A673 (cell line): ENCODE results near the gene PODNL1. TPM values are rescaled to one million over a fixed set of nuclear protein-coding genes. Genes with fewer than 3 reads are reported as not detected.

Source experiments
- BruUV-seq: library from RNA; stranded (reverse); fragments of 400-500 nt; replicated peaks from 2 replicates; lab custom pipeline; 2021; lab: Mats Ljungman, UMichigan
- CTCF ChIA-PET: fragments of 300-600 bp; sonication (Branson Sonifier 250); formaldehyde crosslinking; loops from one replicate; lab custom pipeline; 2022; ENCODE audit warnings: antibody characterized with exemption; lab: Charles Lee
- POLR2A ChIA-PET: fragments of 300-600 bp; sonication (Branson Sonifier 250); formaldehyde crosslinking; loops from one replicate; lab custom pipeline; 2022; ENCODE audit warnings: antibody characterized with exemption; ENCODE audit not compliant: low non-redundant PET; lab: Charles Lee
- DNase-seq: peaks from one replicate; pipeline ENCODE4 v3.0.0-alpha.2; 2015; ENCODE audit warnings: low spot score
- H3K27ac ChIP-seq: fragments of 200-600 bp; sonication (generic); 2 replicates; pipeline ENCODE4 v1.5.1; 2016; ENCODE audit warnings: mixed run types, low read depth, mild to moderate bottlenecking, mixed read lengths, antibody characterized with exemption, low read length; ENCODE audit not compliant: poor library complexity, severe bottlenecking
- H3K27me3 ChIP-seq: fragments of 200-600 bp; sonication (generic); replicated peaks from 2 replicates; pipeline ENCODE4 v1.6.1; 2017; ENCODE audit warnings: mixed run types, low read depth, mild to moderate bottlenecking, mixed read lengths, antibody characterized with exemption, low read length; ENCODE audit not compliant: insufficient read depth, poor library complexity
- H3K36me3 ChIP-seq: fragments of 200-600 bp; sonication (generic); 2 replicates; pipeline ENCODE4 v1.6.1; 2016; ENCODE audit warnings: mixed run types, mild to moderate bottlenecking, mixed read lengths, antibody characterized with exemption, low read length; ENCODE audit not compliant: insufficient read depth, poor library complexity, severe bottlenecking
- H3K4me1 ChIP-seq: fragments of 200-600 bp; sonication (generic); 2 replicates; pipeline ENCODE4 v1.6.1; 2017; ENCODE audit warnings: mixed run types, mild to moderate bottlenecking, mixed read lengths, antibody characterized with exemption, low read length; ENCODE audit not compliant: insufficient read depth, poor library complexity, severe bottlenecking
- H3K4me3 ChIP-seq: fragments of 200-600 bp; sonication (generic); 2 replicates; pipeline ENCODE4 v1.5.1; 2016; ENCODE audit warnings: low read depth, mixed run types, mild to moderate bottlenecking, mixed read lengths, low read length; ENCODE audit not compliant: poor library complexity, severe bottlenecking
- H3K9me3 ChIP-seq: fragments of 200-600 bp; sonication (generic); 2 replicates; pipeline ENCODE4 v1.6.1; 2016; ENCODE audit warnings: mixed run types, low read depth, mild to moderate bottlenecking, mixed read lengths, antibody characterized with exemption, low read length; ENCODE audit not compliant: poor library complexity, severe bottlenecking
- EZH2 ChIP-seq: fragments of 200-600 bp; sonication (generic); IDR thresholded peaks from 2 replicates; pipeline ENCODE4 v1.6.1; 2017; ENCODE audit warnings: borderline replicate concordance, low read depth, mild to moderate bottlenecking, mixed read lengths, antibody characterized with exemption, low read length; ENCODE audit not compliant: poor library complexity, severe bottlenecking
- intact Hi-C: fragments of 100-400 bp; cut with micrococcal nuclease; formaldehyde crosslinking; loops from one replicate; pipeline ENCODE4 v1.10.0; 2022; ENCODE audit not compliant: unreplicated experiment
- total RNA-seq: library from RNA; stranded (reverse); gene quantifications from 2 replicates; pipeline ENCODE4 v1.2.3, GENCODE V29; 2021
- TF ChIP-seq, protein P1 (sequence below): fragments of 300-800, 200-600 bp; sonication (generic); conservative IDR thresholded peaks from 2 replicates; pipeline ENCODE4 v1.5.1; 2017; ENCODE audit warnings: low read depth, mild to moderate bottlenecking, antibody characterized with exemption, low read length, moderate library complexity, mixed read lengths

PODNL1 gene
- total RNA-seq, 1 experiment from 2014 or later, result not detected

DNA sequence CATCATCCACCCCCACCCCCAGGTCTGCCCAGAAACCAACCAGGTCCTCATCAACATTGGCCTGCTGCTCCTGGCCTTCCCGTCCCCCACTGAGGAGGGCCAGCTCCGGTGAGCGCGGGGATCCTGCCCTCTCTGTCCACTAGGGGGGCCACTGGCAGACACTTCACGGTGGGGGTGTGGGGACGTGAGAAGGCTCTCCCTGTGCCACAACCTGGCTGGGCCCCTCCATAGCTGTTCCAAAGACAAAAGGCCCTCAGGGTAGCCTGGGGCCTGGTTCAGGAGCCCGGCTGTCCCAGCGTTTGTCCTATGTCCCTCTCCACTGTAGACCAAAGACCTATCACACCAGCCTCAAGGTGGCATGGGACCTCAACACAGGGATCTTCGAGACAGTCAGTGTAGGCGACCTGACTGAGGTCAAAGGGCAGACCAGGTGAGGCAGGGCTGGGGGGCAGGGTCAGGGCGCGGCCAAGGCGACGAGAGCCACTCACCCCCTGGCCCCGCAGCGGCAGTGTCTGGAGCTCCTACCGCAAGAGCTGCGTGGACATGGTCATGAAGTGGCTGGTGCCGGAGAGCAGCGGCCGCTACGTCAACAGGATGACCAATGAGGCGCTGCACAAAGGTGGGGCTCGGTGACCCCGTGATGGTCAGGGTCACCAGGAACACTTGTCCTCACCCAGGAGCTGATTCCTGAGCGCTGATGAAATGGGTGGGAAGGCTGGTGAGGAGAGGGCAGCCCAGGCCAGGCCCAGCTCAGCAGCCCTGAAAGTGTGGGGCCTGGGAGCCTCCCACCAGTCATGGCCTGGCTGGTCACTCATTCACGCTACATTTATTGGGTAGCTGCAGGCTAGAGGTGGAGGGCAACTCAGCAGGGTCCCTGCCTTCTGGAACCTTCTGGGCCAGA lies 22.0 kb upstream of the PODNL1 start:
- intact Hi-C loops, result no loop called here
- no peak overlapping the region for H3K4me3 ChIP-seq
- TF ChIP-seq, protein P1, sequence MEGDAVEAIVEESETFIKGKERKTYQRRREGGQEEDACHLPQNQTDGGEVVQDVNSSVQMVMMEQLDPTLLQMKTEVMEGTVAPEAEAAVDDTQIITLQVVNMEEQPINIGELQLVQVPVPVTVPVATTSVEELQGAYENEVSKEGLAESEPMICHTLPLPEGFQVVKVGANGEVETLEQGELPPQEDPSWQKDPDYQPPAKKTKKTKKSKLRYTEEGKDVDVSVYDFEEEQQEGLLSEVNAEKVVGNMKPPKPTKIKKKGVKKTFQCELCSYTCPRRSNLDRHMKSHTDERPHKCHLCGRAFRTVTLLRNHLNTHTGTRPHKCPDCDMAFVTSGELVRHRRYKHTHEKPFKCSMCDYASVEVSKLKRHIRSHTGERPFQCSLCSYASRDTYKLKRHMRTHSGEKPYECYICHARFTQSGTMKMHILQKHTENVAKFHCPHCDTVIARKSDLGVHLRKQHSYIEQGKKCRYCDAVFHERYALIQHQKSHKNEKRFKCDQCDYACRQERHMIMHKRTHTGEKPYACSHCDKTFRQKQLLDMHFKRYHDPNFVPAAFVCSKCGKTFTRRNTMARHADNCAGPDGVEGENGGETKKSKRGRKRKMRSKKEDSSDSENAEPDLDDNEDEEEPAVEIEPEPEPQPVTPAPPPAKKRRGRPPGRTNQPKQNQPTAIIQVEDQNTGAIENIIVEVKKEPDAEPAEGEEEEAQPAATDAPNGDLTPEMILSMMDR, result peak; percentile 31; the same call in 1 of the 2 replicates
- no peak for TF ChIP-seq EZH2
- no peak for DNase-seq
- ChIA-PET CTCF (no interaction called here), POLR2A (no interaction called here)
- no peaks in the 10 kb centered on the region for H3K27me3 ChIP-seq
- H3K9me3 ChIP-seq, result no peaks in the 10 kb centered on the region
- TSS peak; percentile 26 for BruUV-seq
- peaks cover 53% of the 10 kb centered on the region for H3K36me3 ChIP-seq
- H3K27ac ChIP-seq, result no peak overlapping the region
- no peaks in the 10 kb centered on the region for H3K4me1 ChIP-seq

DNA sequence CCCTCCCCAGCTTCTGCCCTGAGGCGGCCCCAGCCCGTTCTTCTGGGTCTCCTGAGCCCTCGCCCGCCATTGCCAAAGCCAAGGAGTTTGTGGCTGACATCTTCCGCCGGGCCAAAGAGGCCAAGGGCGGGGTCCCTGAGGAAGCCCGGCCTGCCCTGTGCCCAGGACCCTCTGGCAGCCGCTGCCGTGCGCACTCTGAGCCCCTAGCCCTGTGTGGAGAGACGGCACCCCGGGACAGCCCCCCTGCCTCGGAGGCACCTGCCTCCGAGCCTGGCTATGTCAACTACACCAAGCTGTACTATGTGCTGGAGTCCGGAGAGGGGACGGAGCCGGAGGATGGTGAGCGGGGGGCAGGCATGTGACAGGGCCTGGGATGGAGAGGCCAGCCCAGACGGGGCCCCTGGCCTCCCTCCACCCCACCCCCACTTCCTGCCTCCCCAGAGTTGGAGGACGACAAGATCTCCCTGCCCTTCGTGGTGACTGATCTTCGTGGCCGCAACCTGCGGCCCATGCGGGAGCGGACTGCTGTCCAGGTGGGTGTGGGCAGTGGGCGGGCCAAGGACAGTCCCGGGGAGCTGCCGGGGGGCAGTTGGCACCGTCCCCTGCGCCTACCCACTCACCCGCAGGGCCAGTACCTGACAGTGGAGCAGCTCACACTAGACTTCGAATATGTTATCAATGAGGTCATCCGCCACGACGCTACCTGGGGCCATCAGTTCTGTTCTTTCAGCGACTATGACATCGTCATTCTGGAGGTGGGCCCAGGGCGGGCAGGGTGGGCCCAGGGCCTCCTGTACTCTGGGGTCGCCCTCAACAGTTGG lies 21.1 kb upstream of the PODNL1 start:
- DNase-seq, result no peak
- BruUV-seq, result no TSS peak
- CTCF ChIA-PET, result no interaction called here
- no peaks in the 10 kb centered on the region for H3K4me1 ChIP-seq
- H3K36me3 ChIP-seq, result peaks cover 55% of the 10 kb centered on the region
- POLR2A ChIA-PET, result no interaction called here
- no peak overlapping the region for H3K27ac ChIP-seq
- H3K4me3 ChIP-seq, result no peak overlapping the region
- intact Hi-C loops, result no loop called here
- H3K27me3 ChIP-seq, result no peaks in the 10 kb centered on the region
- H3K9me3 ChIP-seq, result no peaks in the 10 kb centered on the region
- TF ChIP-seq, protein P1, result no peak
- no peak for TF ChIP-seq EZH2

DNA sequence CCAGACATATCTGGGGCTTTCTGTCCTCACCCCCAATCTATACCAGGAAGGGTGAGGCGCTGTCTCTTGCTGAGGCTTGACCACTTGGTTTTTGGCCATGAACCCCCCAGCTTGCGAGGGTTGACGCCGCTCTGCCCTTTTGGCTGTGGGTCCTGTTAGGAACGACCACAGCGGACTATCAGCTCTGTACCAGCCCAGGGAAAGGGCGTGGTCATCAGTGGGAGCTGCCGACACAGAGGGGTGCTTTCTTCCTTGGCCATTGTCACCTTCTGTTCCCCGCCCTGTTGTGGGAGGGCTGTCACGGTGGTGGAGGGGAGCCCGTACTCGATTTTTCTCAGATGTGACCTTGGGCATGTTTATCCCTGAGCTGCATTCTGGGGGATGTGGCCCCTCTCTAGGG lies 19.8 kb upstream of the PODNL1 start:
- ChIA-PET CTCF (no interaction called here), POLR2A (no interaction called here)
- Histone ChIP-seq H3K4me1 (peaks cover 9% of the 10 kb centered on the region), H3K4me3 (no peak overlapping the region), H3K9me3 (no peaks in the 10 kb centered on the region), H3K27ac (no peak overlapping the region), H3K36me3 (peaks cover 53% of the 10 kb centered on the region), H3K27me3 (no peaks in the 10 kb centered on the region)
- intact Hi-C loops, result no loop called here
- BruUV-seq, result no TSS peak
- TF ChIP-seq, protein P1, result no peak
- TF ChIP-seq EZH2, result no peak
- no peak for DNase-seq
